ENCODE results near the gene INTS1. TPM values are rescaled to one million over a fixed set of nuclear protein-coding genes. Genes with fewer than 3 reads are reported as not detected.

The INTS1 gene
- polyA plus RNA-seq (2012; ENCODE audit: insufficient read length, low read depth): 80.2 TPM

GRCh38 chr7:1503816-1504775, at the start of gene INTS1:
Gene INTS1, minus strand, starts transcription at chr7:1504389. Its CDS starts 429 bp downstream, at chr7:1503960.
- no peak for TF ChIP-seq REST (IDR thresholded peaks at IDR 0.05; ENCODE audit: insufficient read depth in 1 of 2, low read depth in 2 of 2, low read length in 2 of 2)
- 0 out of 2 replicates have a peak, but pooled peaks have one; percentile 47 for TF ChIP-seq TAF1 (IDR thresholded peaks at IDR 0.05; ENCODE audit: borderline replicate concordance, insufficient read depth, low read length)
- TF ChIP-seq POLR2AphosphoS5 (IDR thresholded peaks at IDR 0.05; ENCODE audit: low read depth, low read length): peak; percentile 57
- 0 out of 2 replicates have a peak, but pooled peaks have one; percentile 44 for TF ChIP-seq SIN3A (IDR thresholded peaks at IDR 0.05; ENCODE audit: borderline replicate concordance, insufficient read depth, low read length)
- peak; percentile 64 for TF ChIP-seq FOXP2 (optimal IDR thresholded peaks at IDR 0.05; ENCODE audit: borderline replicate concordance, extremely low read depth, extremely low read length, insufficient read depth)

GRCh38 chr7:1553512-1554210, 49.5 kb upstream of the INTS1 start:
- TF ChIP-seq POLR2AphosphoS5 (IDR thresholded peaks at IDR 0.05; ENCODE audit: low read depth, low read length) (no peak), TAF1 (IDR thresholded peaks at IDR 0.05; ENCODE audit: borderline replicate concordance, insufficient read depth, low read length) (no peak), REST (IDR thresholded peaks at IDR 0.05; ENCODE audit: insufficient read depth in 1 of 2, low read depth in 2 of 2, low read length in 2 of 2) (no peak), SIN3A (IDR thresholded peaks at IDR 0.05; ENCODE audit: borderline replicate concordance, insufficient read depth, low read length) (no peak), FOXP2 (optimal IDR thresholded peaks at IDR 0.05; ENCODE audit: borderline replicate concordance, extremely low read depth, extremely low read length, insufficient read depth) (no peak)

GRCh38 chr7:1552200-1552599, 48.0 kb upstream of the INTS1 start:
- TF ChIP-seq FOXP2 (optimal IDR thresholded peaks at IDR 0.05; ENCODE audit: borderline replicate concordance, extremely low read depth, extremely low read length, insufficient read depth): no peak
- TF ChIP-seq SIN3A (IDR thresholded peaks at IDR 0.05; ENCODE audit: borderline replicate concordance, insufficient read depth, low read length): no peak
- no peak for TF ChIP-seq POLR2AphosphoS5 (IDR thresholded peaks at IDR 0.05; ENCODE audit: low read depth, low read length)
- no peak for TF ChIP-seq TAF1 (IDR thresholded peaks at IDR 0.05; ENCODE audit: borderline replicate concordance, insufficient read depth, low read length)
- TF ChIP-seq REST (IDR thresholded peaks at IDR 0.05; ENCODE audit: insufficient read depth in 1 of 2, low read depth in 2 of 2, low read length in 2 of 2): no peak

GRCh38 chr7:1550846-1551155, 46.6 kb upstream of the INTS1 start:
- TF ChIP-seq TAF1 (IDR thresholded peaks at IDR 0.05; ENCODE audit: borderline replicate concordance, insufficient read depth, low read length) (no peak), REST (IDR thresholded peaks at IDR 0.05; ENCODE audit: insufficient read depth in 1 of 2, low read depth in 2 of 2, low read length in 2 of 2) (no peak), FOXP2 (optimal IDR thresholded peaks at IDR 0.05; ENCODE audit: borderline replicate concordance, extremely low read depth, extremely low read length, insufficient read depth) (no peak), POLR2AphosphoS5 (IDR thresholded peaks at IDR 0.05; ENCODE audit: low read depth, low read length) (no peak), SIN3A (IDR thresholded peaks at IDR 0.05; ENCODE audit: borderline replicate concordance, insufficient read depth, low read length) (no peak)

Measured in PFSK-1 (cell line).